IPS-NIHi11 (cell line): Measurements from ENCODE around the gene FBXW8.

Experiments
- DNase-seq: peaks from one replicate; pipeline ENCODE4 v3.0.0; 2012; ENCODE audit warnings: mixed read lengths, low spot score

FBXW8 gene

DNA sequence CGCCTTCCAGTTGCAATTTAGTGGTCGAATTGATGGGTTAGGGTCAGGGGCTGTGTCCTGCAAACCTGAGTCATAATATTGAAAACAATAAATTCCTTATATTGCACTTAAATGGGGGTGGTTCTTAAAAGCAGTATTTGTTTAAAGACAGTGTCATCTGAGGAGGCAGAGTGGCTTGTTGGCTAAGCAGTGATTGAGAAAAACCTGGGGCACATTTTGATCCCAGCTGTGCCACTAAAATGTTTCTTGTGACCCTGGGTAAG, 48.4 kb downstream of the FBXW8 start:
- no peak for DNase-seq

DNA sequence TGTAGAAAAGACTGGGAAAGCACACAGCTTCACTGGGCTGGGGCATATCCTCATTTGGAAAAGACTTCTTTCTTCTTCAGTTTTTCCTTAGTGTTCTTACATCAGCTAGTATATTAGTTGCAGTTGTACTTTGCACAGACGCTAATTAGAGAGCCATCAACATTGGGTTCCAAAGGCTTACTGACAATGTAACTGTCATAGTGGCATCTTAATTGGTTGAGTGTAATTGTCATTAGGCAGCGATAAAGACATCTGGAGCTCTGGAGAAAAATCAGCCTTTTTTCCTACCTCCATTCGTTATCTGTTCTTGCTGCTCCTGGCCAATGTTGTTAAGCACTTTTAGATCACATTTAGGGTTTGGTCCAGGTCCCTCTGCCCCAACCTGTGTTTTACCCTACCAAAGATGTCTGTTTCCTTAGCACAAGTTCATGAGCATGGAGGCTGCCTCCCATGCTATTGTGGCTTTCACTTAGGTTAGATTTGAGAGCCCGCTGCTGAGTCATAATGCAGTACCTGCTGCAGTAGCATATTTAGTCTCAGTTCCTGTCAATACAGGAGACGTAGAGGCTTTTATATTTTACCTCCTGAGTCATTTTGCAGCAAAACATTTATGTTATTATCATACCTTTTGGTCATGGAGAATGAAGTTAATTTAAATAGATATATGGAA, 49.2 kb downstream of the FBXW8 start:
- DNase-seq, result no peak

DNA sequence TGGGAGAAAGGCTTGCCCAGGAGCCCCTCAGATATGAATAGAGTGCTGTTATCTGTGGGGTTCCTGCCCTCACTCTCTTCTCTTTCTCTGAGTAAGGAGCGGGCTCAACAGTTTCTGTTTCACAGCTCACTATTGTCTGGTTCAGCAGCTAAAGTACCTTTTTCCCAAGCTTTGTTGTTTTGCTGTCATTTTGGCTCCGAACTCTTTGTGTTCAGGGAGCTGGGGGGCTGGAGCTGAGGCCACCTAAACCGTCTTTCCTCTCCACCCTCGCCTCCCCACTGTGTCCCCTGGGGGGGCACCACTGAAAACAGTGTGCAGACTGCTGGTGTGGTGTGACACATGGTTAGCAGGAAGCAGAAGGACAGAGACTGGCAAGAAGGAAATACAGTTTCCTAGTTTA, 51.4 kb downstream of the FBXW8 start:
- DNase-seq, result no peak

DNA sequence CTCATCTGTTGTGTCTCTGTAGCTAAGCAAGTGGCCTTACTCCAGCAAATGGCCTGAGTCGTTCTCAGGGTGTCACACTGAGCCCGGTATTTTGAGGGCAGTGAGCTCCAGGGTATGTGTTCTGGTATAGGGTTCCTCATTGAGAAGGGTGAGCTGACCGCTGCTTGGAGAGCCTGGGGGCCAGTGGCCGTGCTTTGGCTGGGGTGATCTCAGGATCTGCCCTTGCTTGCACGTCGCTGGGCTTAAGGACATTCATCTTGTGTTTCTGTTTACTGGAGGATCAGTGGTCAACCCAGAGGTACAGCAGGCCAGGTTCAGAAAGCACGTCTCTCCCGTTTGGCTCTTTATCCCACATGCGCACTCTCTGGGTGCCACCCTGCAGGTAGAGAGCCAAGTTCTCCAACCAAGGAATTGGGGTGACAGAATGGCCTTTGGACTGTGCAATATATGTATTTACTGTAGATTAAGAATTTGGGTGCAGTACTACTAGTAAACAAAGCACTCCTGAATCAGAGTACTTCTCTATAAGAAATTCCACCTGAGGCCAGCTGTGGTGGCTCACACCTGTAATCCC, 52.1 kb downstream of the FBXW8 start:
- DNase-seq, result no peak

DNA sequence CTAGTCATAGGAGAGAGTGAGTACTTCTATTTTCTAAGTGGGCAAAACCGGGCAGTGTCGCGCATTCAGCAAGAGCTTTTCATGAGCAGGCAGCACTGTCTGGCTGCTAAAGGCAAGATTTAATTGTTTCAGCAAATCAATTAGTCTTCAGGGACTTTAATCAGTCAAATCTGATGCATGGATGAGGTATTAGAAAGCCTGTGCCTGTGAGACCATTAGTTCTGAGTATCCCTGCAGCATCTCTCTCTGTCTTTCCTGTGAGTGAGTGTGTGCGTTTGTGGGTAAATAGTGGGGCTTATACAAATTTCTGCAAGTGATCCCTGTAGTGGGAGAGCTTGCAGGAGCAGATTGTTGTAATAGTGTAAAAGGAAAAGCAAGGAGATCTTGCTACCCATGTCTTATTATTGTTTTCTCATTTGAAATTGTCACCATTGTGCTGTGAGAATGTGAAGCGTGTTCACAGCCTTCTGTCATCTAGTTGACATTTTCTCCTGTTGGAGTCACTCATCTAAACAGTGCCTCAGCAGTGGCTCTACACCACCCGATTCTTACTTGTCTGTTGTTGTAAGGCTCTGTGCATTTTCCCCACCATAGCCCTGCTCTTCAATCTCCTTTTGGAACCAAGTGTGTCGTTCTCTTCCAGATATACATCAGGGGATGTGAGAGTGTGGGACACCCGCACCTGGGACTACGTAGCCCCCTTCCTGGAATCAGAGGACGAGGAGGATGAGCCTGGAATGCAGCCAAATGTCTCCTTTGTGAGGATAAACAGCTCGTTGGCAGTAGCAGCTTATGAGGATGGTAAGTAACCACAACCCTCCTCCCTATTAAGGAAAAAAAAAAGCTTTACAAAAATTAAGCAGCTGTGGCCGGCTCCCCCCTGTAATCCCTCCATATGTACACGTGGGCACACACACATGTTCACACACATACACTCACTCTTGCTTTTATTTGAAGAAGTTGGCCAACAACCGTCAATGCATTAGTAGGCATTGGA, 53.6 kb downstream of the FBXW8 start:
- DNase-seq, result no peak

DNA sequence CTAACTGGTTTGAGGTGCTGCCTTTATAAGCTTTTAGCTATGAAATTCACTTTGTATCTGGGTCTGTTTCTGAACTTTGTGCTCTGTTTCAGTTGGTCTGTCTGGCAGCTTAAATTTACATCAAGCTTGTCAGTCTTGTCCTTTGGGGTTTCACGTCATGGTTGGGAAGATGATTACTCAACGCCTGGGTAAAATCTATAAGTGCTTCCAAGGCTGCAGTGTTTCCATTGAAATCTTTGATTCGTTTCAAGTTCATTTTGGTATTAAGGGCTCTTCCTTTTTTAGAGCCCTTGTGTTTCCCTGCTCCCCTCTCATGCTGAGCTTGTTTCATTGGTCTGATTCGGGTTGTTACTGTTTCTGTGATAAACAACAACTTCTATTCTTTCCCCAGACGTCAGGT, 58.2 kb downstream of the FBXW8 start:
- DNase-seq, result no peak

DNA sequence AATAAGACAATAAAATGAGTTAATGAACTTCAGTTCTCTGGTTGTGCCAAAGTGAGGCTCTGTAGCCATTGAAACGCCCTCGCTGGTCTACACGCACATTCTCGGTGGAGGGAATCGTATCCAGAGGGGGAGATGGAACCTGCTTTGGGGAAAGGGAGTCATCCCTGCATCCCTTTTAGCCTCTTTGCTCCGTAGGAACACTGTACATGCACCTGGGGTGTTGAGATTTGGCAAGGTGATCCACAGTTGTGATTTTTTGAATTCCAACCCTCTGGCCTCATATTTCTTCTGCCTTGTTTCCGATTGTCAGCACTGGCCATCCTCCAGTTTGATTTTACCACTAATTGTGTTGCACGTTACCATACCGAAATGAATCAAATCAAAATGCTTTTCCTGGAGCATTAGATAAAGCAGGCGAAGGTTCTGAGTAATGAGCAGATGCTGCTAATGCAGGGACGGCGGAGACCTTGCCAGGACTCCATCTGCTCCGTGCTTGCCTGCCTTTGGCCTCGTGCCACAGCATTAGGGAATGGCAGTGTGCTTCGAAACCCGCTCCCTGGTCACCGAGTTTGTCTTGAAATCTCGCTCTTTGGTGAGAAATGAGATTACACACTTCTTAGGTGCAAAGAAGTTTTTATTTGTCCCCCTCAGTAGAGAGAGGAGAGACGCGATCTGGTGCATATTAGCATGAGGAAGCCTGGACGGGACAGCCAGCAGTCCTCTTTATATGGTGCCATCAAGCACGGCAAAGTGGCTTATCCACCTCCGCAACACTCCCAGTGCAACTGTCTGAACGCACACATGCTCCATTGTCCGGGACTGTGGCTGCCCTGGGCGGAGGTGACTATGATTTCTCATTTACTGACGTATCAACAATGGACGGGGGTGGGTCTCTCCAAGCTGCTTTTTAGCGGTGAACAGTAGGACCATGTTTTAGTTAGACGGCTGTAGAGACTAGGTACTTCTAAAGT, 59.1 kb downstream of the FBXW8 start:
- no peak for DNase-seq

DNA sequence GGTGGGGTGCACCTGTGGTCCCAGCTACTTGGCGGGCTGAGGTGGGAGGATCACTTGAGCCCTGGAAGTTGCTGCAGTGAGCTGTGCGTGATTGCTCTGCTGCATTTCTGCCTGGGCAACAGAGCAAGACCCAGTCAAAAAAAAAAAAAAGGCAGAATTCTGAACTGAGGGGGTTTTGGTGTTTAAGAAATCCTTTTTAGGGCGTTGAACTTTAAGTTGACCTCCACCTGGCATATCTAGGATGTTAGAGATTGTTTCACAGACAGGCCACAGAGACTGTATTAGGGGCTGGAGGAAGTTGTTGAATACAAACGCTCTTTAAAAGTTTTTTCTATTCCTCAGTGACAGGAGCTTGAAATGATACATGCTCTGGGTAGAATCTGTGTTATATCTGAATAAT, 60.5 kb downstream of the FBXW8 start:
- no peak for DNase-seq

DNA sequence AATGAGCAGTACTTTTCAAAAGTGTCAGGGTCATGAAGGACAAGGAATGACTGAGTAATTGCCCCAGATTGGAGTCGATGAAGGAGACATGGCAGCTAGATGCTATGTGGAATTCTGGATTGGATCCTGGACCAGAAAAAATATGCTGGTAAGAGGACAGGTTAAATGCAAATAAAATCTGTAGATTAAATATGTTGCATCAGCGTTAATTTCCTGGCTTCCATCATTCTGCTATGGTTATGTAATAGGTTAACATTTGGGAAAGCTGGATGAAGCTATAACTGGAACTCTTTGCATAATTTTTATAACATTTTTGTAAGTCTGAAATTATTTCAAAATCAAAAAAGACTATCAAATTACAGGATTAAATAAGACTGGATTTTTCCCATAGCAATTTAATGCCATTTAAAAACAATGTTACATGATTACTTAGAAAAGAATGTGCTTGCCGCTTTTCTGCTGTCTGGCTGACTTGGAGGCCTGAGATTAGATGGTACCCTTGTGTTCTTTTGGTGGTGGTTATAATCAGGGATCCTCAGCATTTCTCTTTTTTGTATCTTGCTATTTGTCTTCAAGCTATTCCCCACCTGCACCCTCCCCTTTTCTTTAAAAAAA, 65.1 kb downstream of the FBXW8 start:
- DNase-seq, result no peak

DNA sequence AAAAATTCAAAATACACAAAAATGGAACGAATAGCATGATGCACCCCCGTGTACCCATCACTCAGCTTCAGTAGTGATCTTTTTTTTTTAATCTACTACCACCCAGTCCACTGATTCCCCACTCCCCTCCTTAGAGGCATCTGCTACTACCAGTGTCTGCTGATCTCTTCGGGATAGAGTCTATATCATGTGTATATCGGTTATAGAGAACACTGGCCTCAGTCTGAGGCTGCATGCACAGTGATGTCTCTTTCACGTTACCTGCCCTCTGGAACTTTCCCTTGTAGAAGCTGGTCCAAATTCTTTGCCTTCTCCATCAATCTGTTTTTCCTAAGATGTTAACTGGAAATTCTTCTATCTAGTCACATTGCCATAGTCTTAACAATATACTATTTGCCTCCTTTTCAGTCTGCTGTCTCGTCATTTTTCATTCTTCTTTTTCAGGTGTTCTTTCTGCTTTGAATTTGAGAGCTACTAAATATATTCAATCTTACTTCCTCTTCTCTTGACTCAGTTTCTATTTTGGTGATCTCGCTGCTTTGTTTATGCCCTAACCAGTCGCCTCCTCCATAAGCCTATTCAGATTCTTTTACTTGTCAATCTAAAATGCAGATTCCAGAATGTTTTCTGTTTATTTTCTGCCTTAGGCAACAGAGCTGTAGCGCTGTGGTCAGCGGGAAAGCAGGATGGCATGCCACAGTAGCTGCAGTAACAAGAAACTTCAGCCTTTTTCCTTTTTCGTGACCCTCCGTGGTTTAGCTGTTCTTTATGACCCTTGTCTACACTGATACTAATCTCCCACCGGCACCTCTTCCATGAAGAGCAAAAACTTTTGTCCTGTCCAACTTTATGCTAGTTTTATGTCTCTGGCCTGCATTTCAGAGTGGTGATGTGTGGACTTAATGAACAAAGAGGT, 67.0 kb downstream of the FBXW8 start:
- DNase-seq, result no peak

DNA sequence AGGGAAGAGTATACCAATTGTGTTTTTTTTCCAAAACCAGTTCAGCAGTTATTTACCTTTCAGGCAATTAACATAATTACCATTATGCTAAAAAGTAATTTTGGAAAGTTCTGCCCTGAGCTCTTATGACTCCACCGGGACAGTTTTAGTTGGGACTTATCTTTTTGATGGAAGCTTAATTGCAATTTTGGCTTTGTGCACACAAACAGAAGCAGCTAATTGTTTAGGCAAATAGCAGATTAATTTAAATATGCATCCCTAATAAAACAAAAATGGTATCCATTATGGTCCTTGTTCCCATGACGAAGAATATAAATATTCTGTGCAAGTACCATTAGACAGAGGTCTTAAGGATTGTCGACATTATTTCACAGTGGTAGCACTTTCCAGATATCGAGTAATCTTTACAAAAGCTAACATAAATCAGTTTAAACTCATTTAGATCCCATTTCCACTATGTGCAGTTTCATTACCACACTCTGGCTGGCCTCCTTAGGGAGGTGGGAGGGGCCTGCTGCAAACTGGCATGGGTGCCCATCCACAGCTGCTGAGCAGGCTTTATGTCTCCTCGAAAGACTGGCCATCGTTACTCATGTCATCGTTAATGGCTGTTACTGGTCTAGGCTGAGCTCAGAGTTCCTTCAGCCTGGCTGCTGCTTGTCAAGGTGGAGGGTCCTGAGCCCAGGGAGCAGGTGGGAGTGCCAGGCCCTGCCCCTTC, 68.2 kb downstream of the FBXW8 start:
- DNase-seq, result no peak

DNA sequence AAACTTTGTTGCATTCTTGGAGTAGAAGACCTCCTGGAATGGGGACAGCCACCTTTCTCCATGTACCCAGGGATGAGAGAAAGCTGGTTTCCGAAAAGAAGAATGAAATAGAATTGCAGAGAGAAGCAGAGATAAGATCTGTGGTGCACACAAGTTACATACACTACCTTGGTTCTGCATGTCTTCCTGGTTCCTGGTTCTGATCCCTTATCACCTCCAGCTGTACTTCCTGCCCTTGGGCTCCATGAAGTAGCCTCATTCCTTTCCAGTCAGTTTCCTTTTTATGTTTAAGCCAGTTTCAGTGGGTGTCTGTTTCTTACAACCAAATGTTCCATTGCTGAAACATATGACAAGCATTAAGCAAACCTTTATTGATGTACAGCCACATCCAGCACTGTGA, 69.3 kb downstream of the FBXW8 start:
- no peak for DNase-seq

DNA sequence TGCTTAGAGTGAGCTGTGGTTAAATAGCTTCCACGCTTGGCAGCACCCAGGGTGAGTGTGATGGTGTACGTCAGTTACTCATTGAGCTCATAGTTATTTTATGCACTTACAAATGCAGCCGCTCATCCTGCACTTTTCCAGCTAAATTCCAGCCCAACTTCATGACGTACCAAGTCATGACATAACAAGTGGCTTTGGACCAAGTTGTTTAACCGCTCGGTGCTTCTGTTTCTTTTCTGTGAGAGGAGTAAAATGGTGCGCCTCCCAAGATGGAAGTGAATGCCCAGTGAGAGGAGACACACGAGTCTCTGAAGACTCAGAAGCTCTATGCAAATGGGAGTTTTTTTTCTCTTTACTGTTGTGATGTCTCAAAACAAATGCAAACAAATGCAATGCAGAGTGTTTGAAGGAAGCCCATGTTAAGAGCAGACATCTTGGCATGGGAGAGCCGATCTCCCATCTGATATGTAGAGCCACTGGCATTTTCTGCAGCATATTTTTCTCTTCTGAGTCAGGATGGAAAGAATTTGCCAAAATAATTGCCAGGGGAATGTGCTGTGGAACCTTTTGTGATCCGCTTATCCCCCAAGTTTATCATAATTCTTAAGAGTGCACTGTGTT, 72.2 kb downstream of the FBXW8 start:
- DNase-seq, result no peak

DNA sequence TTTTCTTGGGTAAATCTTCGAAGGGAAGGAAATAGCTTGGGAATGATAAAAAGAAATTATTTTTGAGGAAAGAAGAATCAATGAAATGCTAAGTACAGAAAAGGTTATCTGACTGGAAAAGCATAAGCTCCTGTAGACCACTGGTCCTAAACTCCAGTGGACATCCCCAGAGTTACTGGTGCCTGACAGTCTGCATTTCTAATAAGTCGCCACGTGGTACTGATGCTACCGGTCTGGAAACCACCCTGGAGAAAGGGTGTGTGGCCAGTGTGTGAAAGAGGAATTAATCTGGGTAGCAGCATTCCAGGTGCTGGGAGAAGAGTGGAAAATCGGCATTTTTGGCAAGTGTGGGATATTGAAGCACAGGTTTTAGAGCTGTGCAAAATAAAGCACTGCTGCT, 73.3 kb downstream of the FBXW8 start:
- no peak for DNase-seq

DNA sequence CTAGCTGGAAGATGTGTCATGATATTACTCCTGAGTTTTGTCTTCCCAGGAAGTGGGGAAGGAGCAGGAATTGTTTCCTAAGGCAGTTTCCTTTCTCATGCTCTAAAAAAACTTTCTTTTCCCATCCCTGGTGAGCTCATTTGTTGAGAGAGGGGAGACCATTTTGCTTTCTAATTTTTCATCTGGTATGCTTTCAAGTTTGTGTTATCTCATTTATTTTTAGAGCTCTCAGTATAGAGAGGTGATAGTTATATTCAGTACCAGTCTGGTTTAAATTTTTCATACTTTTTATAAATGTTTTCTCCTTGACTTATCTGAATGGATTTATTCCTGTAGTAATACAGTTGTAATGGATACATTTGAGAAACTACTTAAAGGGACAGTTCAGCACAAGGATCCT, 79.6 kb downstream of the FBXW8 start:
- no peak for DNase-seq

DNA sequence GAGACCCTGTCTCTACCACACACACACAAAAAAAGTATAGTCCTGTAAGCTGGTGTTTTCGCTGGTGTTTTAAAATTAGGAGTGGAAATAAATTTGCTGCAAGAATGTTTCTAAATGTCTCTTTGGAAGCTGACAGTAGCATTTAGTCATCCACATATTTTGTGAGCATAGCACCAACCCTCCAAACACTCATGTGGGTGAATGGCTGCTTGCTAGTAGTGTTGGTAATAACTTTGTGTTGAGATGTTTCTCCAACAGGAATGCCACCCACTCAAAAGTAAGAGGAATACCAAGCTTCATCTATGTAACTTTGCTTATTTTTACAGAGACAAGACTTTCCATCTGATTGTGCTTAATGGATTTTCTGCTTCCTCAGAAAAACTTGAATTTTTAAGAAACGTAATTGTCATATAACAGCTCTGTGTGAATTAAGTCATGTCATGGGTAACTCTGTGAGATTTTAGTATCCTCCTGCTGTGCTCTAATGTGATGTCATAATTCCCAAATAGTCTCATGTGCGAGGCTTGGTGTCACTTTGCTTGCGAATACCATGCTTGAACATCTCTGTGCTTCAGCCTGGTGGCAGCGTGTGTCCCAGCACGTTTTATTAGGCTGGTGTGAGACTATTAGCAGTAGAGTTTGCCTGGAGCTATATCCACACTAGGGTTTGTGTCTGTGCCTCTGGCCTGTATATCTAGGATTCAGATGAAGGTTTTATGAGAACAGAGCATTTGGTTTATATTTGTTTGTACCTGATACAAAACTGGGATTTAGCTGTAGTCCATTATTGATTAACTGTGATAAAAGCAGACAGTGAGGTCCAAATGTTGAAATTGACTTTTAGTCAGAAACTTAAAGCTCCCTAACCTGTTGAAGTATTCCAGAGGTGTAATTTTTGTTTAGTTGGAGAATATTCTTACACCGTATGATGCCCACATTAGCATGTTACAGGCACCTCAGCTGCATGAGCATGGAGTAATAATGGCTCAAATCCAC, 80.5 kb downstream of the FBXW8 start:
- DNase-seq, result no peak

DNA sequence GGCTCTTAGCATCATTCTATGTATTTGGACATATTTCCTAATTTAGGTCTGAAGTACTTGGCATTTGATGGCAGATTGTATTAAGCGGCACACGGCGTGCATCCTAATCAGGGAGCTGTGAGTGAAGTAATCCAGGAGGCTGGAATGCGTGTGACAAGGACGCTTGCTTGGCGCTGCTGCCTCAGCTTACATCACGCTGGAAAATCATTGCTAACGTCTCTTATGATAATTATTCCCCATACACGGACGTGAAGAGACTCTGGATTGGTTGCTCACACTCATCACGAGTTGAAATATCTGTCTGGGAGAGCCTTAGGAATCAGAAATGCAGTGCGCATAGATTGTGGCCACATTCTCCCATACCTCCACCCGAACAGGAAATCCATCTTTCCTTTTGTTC, 85.3 kb downstream of the FBXW8 start:
- DNase-seq, result no peak

DNA sequence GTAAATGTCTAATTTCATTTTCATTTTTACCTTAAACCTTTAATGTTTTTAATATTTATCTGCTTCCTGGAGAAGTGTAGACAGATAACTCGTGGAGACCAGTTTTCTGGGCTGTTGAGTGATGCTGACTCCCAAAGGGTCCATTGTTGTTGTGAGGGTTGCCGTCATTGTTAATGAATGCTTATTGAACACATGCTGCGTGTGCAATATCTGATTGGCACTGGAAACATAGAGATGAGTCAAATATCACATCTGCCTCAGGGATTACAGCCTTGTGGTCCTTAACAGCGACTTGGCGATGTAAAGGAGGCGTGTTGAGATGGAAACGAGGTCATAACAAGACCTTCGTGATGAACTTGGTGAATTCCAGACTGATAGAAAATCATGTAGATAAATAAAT, 85.9 kb downstream of the FBXW8 start:
- DNase-seq, result no peak
